A673 (cell line): Measurements from ENCODE around the gene PIK3R1.

Experiments
- CTCF ChIP-seq: fragments of 300-800, 200-600 bp; sonication (generic); conservative IDR thresholded peaks from 2 replicates; pipeline ENCODE4 v1.5.1; 2017; ENCODE audit warnings: low read depth, mild to moderate bottlenecking, antibody characterized with exemption, low read length, moderate library complexity, mixed read lengths
- EZH2 ChIP-seq: fragments of 200-600 bp; sonication (generic); IDR thresholded peaks from 2 replicates; pipeline ENCODE4 v1.6.1; 2017; ENCODE audit warnings: borderline replicate concordance, low read depth, mild to moderate bottlenecking, mixed read lengths, antibody characterized with exemption, low read length; ENCODE audit not compliant: poor library complexity, severe bottlenecking

GRCh38 chr5:68345171-68345570, 129.6 kb downstream of the PIK3R1 start:
- TF ChIP-seq CTCF (no peak), EZH2 (no peak)
